ENCODE measurements around the gene ZBTB17. TPM values are rescaled to one million over a fixed set of nuclear protein-coding genes. Genes with fewer than 3 reads are reported as not detected.

The ZBTB17 gene
- total RNA-seq, 4 donors from 2014 or later: 52.1 to 138 (median 56.6) TPM

GRCh38 chr1:15944308-15945010 lies 31.4 kb downstream of the ZBTB17 start:
- peaks cover 0 to 86% (median 0%) of the 10 kb centered on the region in 3 donors for H3K36me3 ChIP-seq
- peak in 1 of 3 donors; percentile 45 for DNase-seq
- H3K9me3 ChIP-seq: no peaks in the 10 kb centered on the region
- no peak for TF ChIP-seq POLR2A (IDR thresholded peaks at IDR 0.05)
- no peak for TF ChIP-seq CTCF (IDR thresholded peaks at IDR 0.05)
- H3K27me3 ChIP-seq: no peaks in the 10 kb centered on the region
- H3K4me1 ChIP-seq: peaks cover 0 to 15% (median 2%) of the 10 kb centered on the region in 4 donors
- no peak overlapping the region for H3K4me3 ChIP-seq
- no peak overlapping the region for H3K27ac ChIP-seq

DNA sequence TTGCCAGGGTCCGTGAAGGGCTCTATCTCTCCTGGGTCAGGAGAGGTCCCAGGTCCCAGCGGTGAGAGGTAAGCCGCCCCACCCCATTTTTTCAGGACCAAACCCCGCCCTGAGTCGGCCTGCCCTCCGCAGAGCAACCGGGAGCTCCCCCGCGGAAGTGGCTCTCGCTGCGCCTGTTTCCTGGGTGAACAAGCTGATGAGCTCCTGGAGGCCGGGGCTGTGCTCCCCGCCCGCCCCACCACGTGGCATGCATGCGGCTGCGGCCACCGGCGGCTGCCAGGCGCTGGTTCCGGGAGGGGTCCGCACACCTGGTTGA lies 32.0 kb downstream of the ZBTB17 start:
- no peak overlapping the region for H3K4me3 ChIP-seq
- H3K4me1 ChIP-seq: peaks cover 0 to 14% (median 0%) of the 10 kb centered on the region in 4 donors
- TF ChIP-seq CTCF (IDR thresholded peaks at IDR 0.05) (no peak), POLR2A (IDR thresholded peaks at IDR 0.05) (no peak)
- no peaks in the 10 kb centered on the region for H3K27me3 ChIP-seq
- H3K9me3 ChIP-seq: no peaks in the 10 kb centered on the region
- DNase-seq: no peak
- no peak overlapping the region for H3K27ac ChIP-seq
- peaks cover 0 to 91% (median 0%) of the 10 kb centered on the region in 3 donors for H3K36me3 ChIP-seq

DNA sequence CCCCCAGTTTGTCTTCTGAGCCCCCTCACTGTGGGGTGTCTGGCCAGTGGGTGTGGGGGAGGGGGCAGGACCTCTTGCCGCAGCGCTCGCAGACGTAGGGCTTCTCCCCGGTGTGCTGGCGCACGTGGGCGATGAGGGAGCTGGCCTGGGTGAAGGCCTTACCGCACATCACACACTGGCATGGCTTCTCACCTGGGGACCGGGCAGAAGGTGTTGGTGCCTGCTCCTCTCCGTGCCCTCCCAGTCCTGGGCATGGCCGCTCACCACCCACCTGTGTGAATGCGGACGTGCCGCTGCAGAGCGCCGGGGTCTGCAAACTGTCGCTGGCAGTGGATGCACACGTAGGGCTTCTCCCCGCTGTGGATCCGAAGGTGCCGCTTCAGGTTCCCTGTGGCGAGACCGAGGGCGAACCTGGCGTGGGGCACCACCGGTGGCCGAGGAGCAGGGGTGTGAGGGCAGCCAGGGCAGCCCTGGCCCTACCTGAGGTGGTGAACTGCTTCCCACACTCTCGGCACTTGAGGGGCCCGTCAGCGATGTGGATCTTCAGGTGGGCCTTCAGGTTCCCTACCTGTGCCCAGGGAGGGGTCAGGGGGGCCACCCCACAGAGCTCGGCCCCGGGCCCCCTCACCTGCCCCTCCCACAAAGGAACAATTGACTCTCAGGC lies 32.4 kb downstream of the ZBTB17 start:
- no peaks in the 10 kb centered on the region for H3K9me3 ChIP-seq
- no peak overlapping the region for H3K4me3 ChIP-seq
- peaks cover 0 to 14% (median 0%) of the 10 kb centered on the region in 4 donors for H3K4me1 ChIP-seq
- TF ChIP-seq POLR2A (IDR thresholded peaks at IDR 0.05): no peak
- TF ChIP-seq CTCF (IDR thresholded peaks at IDR 0.05): no peak
- no peaks in the 10 kb centered on the region for H3K27me3 ChIP-seq
- peaks cover 0 to 96% (median 0%) of the 10 kb centered on the region in 3 donors for H3K36me3 ChIP-seq
- no peak overlapping the region for H3K27ac ChIP-seq
- peak in 1 of 3 donors; percentile 44 for DNase-seq

DNA sequence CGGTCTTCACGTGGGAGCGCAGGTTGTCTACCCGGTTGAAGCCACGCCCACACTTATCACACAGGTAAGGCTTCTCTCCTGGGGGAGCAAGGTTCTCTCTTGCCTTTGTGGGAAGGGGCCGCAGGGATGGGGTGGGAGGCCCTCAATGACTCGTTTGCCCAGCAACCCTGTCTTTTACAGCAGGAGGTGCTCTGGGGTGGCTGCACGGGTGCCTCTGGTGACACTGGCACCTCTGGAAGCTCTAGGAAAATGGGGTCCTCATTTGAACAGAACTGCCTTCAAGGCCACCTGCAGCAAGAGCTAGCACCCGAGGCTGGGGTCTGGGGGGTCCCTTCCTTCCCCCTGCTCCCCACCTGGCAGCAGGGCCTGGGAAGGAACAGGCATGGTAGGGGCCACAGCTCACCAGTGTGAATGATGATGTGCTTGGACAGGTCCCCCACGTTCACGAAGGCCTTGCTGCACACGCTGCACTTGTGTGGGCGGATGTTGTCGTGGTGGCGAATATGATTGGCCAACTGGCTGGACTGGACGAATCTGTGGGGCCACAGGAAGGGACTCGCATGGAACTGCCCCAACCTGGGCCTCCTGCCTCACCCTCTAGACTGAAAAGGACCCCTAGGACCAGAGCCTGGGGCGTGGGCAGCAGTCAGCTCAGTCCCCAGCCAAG lies 33.1 kb downstream of the ZBTB17 start:
- Histone ChIP-seq H3K27ac (no peak overlapping the region), H3K4me3 (no peak overlapping the region), H3K9me3 (no peaks in the 10 kb centered on the region), H3K4me1 (peaks cover 0 to 10% (median 0%) of the 10 kb centered on the region in 4 donors), H3K27me3 (no peaks in the 10 kb centered on the region), H3K36me3 (peaks cover 0 to 98% (median 0%) of the 10 kb centered on the region in 3 donors)
- DNase-seq: peak in 1 of 3 donors; percentile 42
- TF ChIP-seq POLR2A (IDR thresholded peaks at IDR 0.05) (no peak), CTCF (IDR thresholded peaks at IDR 0.05) (no peak)

DNA sequence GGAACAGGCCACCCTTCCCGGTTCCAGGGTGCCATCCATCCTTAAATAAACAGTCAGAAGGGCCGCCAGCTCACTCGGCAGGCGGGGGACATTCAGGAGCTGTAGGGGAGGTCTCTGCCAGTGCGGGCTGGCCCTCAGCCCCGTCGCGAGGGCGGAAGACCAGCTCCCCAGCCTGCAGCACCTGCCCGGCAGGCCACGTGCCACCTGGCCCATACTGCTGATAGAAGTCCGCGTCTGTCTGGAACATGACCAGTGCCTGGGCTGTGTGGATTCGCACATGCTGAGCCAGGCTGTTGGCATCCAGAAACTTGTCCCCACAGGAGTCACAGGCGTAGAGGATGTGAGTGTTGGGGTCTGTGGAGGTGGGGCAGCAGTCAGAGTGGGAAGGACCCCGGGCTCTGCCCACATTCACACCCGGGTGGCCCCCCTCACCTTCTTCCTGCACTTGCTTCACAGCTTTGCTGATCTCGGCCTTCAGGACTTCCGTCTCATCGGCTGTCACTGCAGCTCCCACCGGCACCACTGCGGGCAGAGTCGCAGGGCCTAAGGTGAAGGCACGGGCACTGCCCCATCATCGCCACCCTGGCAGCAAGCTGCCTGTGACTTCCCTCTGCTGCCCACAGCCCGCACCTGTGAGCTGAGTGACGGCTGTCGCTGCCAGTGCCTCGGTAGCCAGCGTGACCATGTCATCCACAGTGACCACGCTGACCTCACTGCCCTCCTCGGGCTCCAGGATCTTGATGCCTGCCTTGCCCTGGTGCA lies 33.8 kb downstream of the ZBTB17 start:
- Histone ChIP-seq H3K27ac (no peak overlapping the region), H3K4me3 (no peak overlapping the region), H3K4me1 (peaks cover 0 to 16% (median 0%) of the 10 kb centered on the region in 4 donors), H3K36me3 (peaks cover 0 to 98% (median 0%) of the 10 kb centered on the region in 3 donors), H3K27me3 (no peaks in the 10 kb centered on the region), H3K9me3 (no peaks in the 10 kb centered on the region)
- TF ChIP-seq POLR2A (IDR thresholded peaks at IDR 0.05): no peak
- no peak for TF ChIP-seq CTCF (IDR thresholded peaks at IDR 0.05)
- peak in 1 of 3 donors; percentile 45 for DNase-seq

Data from Peyer's patch (tissue), 4 donors.